Measurements from ENCODE around the gene RPRD1A.

DNA sequence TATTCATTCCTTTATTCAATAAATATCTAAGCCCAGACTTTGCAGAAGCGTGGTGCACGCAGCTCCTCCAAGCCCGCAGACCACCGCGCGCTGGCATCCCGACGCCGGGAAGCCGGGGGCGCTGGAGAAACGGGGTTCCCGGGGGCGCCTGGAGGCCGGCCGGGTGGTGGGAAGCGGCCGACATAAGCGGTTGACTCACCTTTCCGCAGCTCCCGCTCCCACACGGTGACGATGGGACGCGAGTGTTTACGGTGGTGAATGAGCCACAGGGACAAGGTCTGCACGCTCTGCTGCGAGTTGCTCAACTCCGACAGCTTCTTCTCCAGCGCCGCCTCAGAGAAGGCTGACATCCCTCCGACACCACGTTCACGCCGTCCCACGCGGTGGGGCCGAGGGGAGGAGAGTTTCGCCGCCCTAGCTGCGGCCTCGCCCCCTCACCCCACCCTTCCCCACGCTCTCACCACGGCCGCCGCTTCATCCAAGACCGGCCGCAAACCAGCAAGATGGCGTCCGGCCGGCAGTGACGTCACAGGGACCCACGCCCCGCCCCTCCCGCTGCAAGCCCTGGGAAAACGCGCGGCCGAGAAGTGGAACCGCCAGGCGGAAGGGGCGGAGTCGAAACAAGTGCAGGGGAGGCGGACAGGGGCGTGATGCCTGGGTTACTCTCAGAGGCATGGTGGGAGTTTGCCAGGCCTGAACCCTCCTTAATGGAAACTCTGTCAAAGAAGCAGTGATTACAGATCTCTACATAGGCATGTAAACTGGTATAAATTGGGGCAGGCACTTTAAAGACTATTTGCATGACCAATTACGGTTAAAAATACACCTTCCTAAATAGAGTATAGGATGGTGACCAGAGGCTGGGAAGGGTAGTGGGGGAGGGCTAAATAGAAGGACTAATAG, at the start of gene RPRD1A:
- TF ChIP-seq, protein P1, sequence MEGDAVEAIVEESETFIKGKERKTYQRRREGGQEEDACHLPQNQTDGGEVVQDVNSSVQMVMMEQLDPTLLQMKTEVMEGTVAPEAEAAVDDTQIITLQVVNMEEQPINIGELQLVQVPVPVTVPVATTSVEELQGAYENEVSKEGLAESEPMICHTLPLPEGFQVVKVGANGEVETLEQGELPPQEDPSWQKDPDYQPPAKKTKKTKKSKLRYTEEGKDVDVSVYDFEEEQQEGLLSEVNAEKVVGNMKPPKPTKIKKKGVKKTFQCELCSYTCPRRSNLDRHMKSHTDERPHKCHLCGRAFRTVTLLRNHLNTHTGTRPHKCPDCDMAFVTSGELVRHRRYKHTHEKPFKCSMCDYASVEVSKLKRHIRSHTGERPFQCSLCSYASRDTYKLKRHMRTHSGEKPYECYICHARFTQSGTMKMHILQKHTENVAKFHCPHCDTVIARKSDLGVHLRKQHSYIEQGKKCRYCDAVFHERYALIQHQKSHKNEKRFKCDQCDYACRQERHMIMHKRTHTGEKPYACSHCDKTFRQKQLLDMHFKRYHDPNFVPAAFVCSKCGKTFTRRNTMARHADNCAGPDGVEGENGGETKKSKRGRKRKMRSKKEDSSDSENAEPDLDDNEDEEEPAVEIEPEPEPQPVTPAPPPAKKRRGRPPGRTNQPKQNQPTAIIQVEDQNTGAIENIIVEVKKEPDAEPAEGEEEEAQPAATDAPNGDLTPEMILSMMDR (IDR thresholded peaks at IDR 0.05; ENCODE audit: insufficient read depth, low read length, poor library complexity, severe bottlenecking), result no peak
- TF ChIP-seq EZH2phosphoT487 (conservative IDR thresholded peaks at IDR 0.05; ENCODE audit: low read length), result no peak
